Prostate gland (tissue), 2 donors: Measurements from ENCODE around the gene DLG2.

Experiments used
- CTCF ChIP-seq, 4 experiments: fragments of 200-600 bp in 2 of 4; fragments of 450-650 bp in 2 of 4; sonication (generic) in 2 of 4; IDR thresholded peaks; 1 replicate in 3 of 4; 2 replicates in 1 of 4; pipeline ENCODE4 v1.5.1; 2016 to 2019; ENCODE audit warnings: antibody characterized with exemption in 4 of 4, mild to moderate bottlenecking in 2 of 4, moderate library complexity in 2 of 4
- POLR2A ChIP-seq: fragments of 450-650 bp; IDR thresholded peaks from one replicate; pipeline ENCODE4 v1.6.1; 2016; ENCODE audit warnings: antibody characterized with exemption, mild to moderate bottlenecking
- POLR2AphosphoS5 ChIP-seq: sonication (generic); formaldehyde crosslinking; IDR thresholded peaks from one replicate; pipeline ENCODE4 v1.6.1; 2017; ENCODE audit warnings: antibody characterized with exemption

GRCh38 chr11:85276332-85276731, 350.8 kb downstream of the DLG2 start:
- no peak for TF ChIP-seq CTCF (IDR thresholded peaks at IDR 0.05)
- TF ChIP-seq POLR2AphosphoS5 = no peak
- no peak for TF ChIP-seq POLR2A
